ENCODE data around the gene PCDHA1.

- no peak for TF ChIP-seq REST (IDR thresholded peaks at IDR 0.05; ENCODE audit: unreplicated experiment)
- TF ChIP-seq CTCF (conservative IDR thresholded peaks at IDR 0.05; ENCODE audit: low read depth in 2 of 2) = no peak
- TF ChIP-seq, protein P1, sequence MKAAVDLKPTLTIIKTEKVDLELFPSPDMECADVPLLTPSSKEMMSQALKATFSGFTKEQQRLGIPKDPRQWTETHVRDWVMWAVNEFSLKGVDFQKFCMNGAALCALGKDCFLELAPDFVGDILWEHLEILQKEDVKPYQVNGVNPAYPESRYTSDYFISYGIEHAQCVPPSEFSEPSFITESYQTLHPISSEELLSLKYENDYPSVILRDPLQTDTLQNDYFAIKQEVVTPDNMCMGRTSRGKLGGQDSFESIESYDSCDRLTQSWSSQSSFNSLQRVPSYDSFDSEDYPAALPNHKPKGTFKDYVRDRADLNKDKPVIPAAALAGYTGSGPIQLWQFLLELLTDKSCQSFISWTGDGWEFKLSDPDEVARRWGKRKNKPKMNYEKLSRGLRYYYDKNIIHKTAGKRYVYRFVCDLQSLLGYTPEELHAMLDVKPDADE (IDR thresholded peaks at IDR 0.05) = no peak
- no peak for TF ChIP-seq EZH2 (IDR thresholded peaks at IDR 0.05; ENCODE audit: low read depth, unreplicated experiment)
- TF ChIP-seq EZH2phosphoT487 (IDR thresholded peaks at IDR 0.05; ENCODE audit: unreplicated experiment) = no peak
These were observed 217.1 kb downstream of the PCDHA1 start for GRCh38 chr5:141003031-141003430.
